Glomerular visceral epithelial cell (primary cell): ENCODE measurements around the gene HSD17B3.
"Not testable (repeated sequence)": the region's sequence is repeated elsewhere in the genome, so short reads cannot be mapped to it uniquely, and the experiment has no call there.

Source experiments
- DNase-seq: peaks from one replicate; pipeline ENCODE4 v3.0.0-alpha.2; 2016; ENCODE audit errors: extremely low spot score

Gene HSD17B3

GRCh38 chr9:96302021-96302420 is at the start of gene HSD17B3:
Gene HSD17B3 (minus strand): TSS chr9:96302176. CDS start chr9:96302104, 72 bp downstream.
- no peak for DNase-seq

DNA sequence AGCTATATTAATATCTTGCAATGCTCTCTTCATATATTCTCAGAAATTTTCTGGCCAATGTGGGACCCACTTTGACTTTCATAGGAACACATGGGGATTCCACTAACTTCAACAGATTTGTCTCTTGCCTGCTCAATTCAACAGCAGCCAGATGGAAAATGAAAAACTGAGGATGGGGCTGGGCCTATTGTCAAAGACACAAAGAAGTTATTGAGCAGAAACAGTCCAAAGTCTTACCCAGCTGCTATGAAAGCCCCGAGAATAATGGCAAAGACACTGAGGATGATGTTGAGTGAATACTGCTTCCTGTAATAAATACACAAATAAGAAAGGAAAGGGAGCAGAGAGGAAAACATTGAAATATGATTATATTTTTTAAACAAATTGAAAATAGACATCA is 48.9 kb upstream of the HSD17B3 start:
- no peak for DNase-seq

DNA sequence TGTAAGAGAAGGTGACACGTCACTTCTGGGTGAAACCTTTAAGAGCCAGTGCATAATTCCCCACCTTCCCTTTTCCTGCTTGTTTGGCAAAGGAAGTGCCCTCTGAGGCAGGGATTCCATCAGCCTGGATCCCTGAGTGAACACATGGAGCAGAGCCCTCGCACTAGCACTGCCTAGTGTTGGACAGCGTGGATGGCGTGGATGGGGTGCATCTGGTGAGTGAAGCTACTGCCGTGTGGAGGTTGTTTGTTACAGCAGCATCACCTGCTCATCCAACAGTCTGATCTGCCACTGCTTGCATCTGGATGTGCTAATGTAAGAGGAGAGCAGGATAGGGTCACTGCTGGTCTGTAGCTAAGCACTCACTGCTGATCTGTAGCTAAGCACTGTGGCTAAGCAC is 46.3 kb upstream of the HSD17B3 start:
- DNase-seq: no peak

DNA sequence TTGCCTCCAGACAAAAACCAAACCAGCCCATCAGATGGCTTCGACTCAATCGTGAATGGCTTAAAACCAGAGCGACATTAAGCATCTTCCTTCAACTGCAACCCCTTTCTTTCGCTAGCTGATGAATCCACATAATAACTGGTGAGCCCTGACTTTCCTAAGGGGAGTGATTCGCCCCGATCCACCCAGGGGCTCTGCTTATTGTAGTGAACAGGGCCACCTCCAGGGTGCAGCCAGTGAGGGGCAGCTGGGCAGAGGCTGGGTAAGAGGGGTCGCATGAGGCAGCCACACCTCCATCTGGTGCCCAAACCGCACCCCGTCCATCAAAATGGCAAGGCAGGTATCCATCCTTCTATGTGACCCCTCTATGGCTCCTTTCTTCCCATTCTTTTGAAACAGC is 43.6 kb upstream of the HSD17B3 start:
- DNase-seq: no peak

GRCh38 chr9:96344458-96345180 is 42.6 kb upstream of the HSD17B3 start:
- DNase-seq: peak; percentile 92

- DNase-seq: no peak
These were observed 41.8 kb upstream of the HSD17B3 start for GRCh38 chr9:96343515-96344360.

DNA sequence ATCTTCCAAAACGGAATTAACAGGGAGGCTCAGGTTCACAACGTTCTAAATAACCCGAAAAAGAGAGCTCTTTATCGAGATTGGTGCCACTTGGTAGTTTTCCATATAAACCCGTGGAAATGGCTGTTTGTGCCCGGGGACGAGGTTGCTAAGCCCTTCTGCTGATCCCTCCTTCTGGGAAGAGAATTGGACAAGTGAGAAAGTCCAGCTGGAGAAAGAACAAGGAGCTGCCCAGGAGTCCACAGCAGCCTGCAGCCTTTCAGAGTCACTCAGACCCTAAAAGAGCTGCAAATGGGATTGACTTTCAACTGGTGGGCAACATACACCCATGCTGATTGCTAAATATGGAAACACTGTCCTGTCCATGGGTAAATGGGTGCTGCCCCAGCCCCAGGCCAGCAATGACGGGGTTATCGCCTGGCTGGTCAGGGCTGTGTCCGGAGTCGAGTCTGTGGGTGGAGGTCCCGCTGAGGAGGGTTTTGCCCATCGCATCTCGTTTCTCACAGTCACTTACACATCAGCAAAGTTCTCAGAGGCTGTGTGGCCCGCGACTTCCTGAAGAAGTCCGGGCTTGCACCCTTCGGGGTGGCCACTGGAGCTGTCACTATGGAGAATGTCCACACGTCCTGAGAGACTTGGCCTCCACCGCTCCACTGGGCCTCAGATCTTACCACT is 40.7 kb upstream of the HSD17B3 start:
- no peak for DNase-seq

- DNase-seq: no peak
These were observed 38.7 kb upstream of the HSD17B3 start for GRCh38 chr9:96340707-96341106.

- DNase-seq: no peak
These were observed 36.3 kb upstream of the HSD17B3 start for GRCh38 chr9:96338299-96338698.

GRCh38 chr9:96333958-96334357 is 32.0 kb upstream of the HSD17B3 start:
- DNase-seq: no peak

- peak; percentile 39 for DNase-seq
These were observed 29.4 kb upstream of the HSD17B3 start for GRCh38 chr9:96331236-96331947.

DNA sequence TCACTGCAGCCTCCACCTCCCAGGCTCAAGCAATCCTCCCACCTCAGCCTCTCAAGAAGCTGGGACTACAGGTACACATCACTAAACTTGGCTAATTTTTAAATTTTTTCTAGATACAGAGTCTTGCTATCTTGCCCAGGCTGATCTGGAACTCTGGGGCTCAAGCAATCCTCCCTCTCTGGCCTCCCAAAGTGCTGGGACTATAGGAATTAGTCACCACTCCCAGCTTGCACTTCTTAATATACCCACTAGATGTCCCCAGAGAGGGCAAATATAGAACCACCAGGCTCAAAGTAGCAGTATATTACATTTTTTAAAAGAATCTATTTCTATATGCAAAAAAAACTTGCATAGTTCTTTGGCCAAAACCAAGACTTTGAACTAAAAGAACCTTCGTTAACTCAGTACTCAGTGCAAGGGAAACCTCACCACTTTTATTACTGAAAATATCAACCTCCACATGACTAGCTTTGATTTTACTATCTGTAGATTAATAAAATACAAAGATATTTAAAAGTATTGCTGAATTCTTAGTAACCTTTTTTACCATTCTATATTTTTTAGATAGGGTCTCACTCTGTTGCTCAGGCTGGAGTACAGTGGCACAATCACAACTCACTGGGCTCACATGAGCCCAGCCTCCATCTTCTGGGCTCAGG is 25.8 kb upstream of the HSD17B3 start:
- DNase-seq: peak; percentile 73

- DNase-seq: no peak
These were observed 21.2 kb upstream of the HSD17B3 start for GRCh38 chr9:96323169-96323568.

- not testable (repeated sequence) for DNase-seq
These were observed 20.8 kb upstream of the HSD17B3 start for GRCh38 chr9:96322736-96323135.

GRCh38 chr9:96322210-96322609 is 20.2 kb upstream of the HSD17B3 start:
- DNase-seq: not testable (repeated sequence)

DNA sequence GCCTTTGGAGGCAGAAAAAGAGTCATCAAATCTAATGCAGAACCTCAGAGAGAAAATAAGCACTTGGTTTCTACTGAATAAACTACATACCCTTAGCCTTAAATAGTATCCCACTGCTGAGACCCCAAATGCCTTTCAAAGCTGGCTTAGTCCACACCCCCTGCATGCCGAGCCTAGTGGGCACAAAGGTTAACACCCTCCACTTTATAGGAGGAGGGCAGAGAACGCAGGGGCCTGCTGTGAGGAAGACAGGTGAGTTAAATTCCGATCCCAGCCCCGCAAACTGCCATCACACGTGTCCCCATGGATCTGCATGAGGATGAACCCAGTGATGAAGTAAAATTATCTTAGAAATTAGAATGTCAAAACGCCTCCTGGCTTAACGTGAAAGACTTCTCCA is 19.5 kb upstream of the HSD17B3 start:
- no peak for DNase-seq

DNA sequence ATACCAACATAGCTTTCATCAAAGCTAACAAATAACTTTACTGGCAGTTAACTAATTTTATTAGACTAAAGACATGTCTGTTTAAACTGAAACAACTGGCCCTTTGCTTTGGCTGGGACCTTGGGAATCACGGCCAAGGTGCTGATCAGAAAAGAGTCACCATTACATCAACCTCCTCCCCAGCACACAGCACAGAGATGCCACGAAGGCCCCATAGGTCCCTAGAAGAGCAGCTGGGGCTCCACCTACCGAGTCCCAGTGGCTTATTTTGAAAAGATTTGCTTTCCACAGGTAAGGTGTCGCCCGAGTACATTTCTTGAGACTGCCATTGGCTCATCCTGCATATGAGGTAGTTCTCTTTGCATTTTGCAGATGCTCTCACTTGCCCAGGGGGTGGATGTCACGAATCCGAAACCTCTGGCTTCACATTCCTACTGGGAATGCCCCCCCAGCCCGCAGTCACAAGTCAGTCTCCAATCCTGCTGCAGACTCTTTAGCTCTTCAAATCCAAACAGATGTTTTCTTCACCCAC is 18.8 kb upstream of the HSD17B3 start:
- no peak for DNase-seq

DNA sequence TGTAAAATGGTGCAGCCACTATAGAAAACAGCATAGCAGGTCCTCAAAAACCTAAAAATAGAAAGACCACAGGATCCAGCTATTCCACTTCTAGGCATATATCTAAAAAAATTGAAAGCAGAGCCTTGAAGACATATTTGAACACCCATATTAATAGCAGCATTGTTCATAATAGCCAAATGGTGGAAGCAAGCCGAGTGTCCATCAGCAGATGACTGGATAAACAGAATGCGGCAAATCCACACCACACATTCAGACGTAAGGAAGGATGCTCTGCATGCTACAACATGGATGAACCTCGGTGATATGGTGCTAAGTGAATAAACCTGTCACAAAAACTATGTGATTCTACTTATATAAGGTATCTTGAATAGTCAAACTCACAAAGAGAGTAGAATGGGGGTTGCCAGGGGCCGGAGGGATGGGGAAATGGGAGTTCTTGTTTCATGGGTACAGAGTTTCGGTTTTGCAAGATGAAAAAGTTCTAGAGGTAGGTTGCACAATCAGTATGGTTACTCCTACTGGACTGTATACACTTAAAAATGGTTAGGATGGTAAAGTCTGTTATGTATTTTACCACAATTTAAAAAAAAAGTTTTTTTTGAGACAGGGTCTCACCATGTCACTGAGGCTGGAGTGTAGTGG is 17.1 kb upstream of the HSD17B3 start:
- DNase-seq: no peak

DNA sequence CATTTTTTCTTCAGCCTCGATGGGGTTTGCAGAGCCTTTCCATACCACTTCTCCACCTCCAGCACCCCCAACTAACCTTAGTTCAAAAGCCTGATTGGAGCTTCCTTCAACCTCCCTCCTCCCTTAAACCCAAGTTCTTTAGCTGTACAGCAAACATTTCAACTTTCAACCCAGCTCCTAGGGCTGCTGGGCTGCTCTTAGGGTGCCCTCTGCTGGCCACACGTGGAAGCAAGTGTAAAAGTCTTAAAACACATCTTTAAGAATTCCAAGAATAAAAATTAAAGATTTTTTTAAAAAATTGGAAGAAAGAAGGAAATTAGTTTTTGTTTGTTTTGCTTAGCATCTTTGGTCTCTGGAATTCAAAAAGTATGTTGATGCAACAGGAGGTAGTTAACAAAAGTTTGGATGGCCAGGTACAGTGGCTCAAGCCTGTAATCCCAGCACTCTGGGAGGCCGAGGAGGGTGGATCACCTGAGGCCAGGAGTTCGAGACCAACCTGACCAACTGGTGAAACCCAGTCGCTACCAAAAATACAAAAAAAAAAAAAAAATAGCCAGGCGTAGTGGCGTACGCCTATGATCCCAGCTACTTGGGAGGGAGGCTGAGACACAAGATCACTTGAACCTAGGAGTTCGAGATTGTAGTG is 15.5 kb upstream of the HSD17B3 start:
- DNase-seq: peak; percentile 59

GRCh38 chr9:96309850-96310249 is 7.9 kb upstream of the HSD17B3 start:
- DNase-seq: no peak
